ENCODE results near the gene ASIC2.
"Not testable (repeated sequence)": the region's sequence is repeated elsewhere in the genome, so short reads cannot be mapped to it uniquely, and the experiment has no call there.

The ASIC2 gene

DNA sequence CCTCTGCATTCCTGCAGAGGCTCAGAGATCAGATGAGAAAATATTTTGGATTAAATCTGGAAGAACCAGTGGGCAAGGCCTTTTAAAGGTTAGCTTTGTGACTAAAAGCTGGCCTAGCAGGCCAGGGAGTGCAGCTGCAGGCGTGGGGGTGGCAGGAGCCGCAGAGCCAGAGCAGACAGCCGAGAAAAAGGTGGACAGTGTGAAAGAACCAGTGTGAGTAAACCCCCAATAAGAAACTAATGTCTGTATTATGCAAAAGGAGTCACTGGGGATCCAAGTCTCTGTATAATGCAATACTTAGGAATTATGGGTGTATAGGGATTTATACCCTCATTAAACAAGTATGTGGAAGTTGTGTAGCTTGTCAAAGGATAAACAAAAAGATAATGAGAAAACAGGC, 322.8 kb downstream of the ASIC2 start:
- DNase-seq = no peak

DNA sequence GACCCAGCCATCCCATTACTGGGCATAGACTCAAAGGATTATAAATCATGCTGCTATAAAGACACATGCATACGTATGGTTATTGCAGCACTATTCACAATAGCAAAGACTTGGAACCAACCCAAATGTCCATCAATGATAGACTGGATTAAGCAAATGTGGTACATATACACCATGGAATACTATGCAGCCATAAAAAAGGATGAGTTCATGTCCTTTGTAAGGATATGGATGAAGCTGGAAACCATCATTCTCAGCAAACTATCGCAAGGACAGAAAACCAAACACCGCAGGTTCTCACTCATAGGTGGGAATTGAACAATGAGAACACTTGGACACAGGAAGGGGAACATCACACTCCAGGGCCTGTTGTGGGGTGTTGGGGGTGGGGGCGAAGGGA, 323.9 kb downstream of the ASIC2 start:
- DNase-seq = not testable (repeated sequence)

DNA sequence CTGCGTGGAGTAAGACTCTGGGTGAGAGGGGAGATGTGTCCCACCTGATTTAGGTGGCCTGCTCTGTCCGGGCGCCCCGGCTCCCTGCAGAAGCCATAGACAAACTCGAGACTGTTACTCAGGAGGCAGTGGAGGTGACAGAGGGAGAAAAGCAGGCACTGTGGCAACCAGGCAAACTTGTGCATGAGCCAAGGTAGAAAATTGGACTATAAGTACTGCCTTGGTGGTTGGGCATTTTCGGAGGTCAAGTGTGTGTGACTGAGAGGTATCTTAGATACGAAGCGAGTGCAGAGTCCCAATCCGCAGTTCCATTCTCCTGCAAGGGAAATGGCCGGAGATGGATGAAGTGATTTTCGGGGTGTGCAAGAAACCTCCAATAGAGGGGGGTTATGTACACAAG, 328.6 kb downstream of the ASIC2 start:
- no peak for DNase-seq
